H9 (cell line): Measurements from ENCODE around the gene SLC16A11. TPM values are rescaled to one million over a fixed set of nuclear protein-coding genes. Genes with fewer than 3 reads are reported as not detected.

Experiments
- DNase-seq: peaks from one replicate; pipeline ENCODE4 v3.0.0-alpha.2; 2017
- H2AFZ ChIP-seq: one replicate; pipeline ENCODE4 v1.6.1; 2013; ENCODE audit warnings: mild to moderate bottlenecking, low read length, control low read depth, moderate library complexity
- H2AK5ac ChIP-seq: 2 replicates; pipeline ENCODE4 v1.6.1; 2013; ENCODE audit warnings: low read length, control low read depth, mixed read lengths; ENCODE audit not compliant: insufficient read length
- H2BK120ac ChIP-seq: one replicate; pipeline ENCODE4 v1.6.1; 2013; ENCODE audit warnings: low read depth, mild to moderate bottlenecking, low read length, control low read depth, inconsistent platforms; ENCODE audit not compliant: poor library complexity, severe bottlenecking
- H2BK12ac ChIP-seq: 2 replicates; pipeline ENCODE4 v1.6.1; 2013; ENCODE audit warnings: low read length, control low read depth, mixed read lengths, low read depth; ENCODE audit not compliant: insufficient read length
- H2BK15ac ChIP-seq: 2 replicates; pipeline ENCODE4 v1.6.1; 2013; ENCODE audit warnings: low read depth, low read length, control low read depth
- H2BK20ac ChIP-seq: one replicate; pipeline ENCODE4 v1.6.1; 2013; ENCODE audit warnings: low read depth, mild to moderate bottlenecking, low read length, control low read depth, inconsistent platforms; ENCODE audit not compliant: poor library complexity, severe bottlenecking
- H2BK5ac ChIP-seq: 2 replicates; pipeline ENCODE4 v1.6.1; 2013; ENCODE audit warnings: low read length, control low read depth, mixed read lengths; ENCODE audit not compliant: insufficient read length
- H3K14ac ChIP-seq: 2 replicates; pipeline ENCODE4 v1.6.1; 2013; ENCODE audit warnings: low read length, control low read depth; ENCODE audit not compliant: insufficient read depth
- H3K18ac ChIP-seq: 2 replicates; pipeline ENCODE4 v1.6.1; 2013; ENCODE audit warnings: low read depth, mild to moderate bottlenecking, mixed read lengths, low read length, control low read depth; ENCODE audit not compliant: insufficient read length
- H3K23ac ChIP-seq: 2 replicates; pipeline ENCODE4 v1.6.1; 2013; ENCODE audit warnings: low read length, control low read depth, mixed read lengths, low read depth; ENCODE audit not compliant: insufficient read length
- H3K23me2 ChIP-seq: 2 replicates; pipeline ENCODE4 v1.6.1; 2013; ENCODE audit warnings: low read depth, mild to moderate bottlenecking, mixed read lengths, low read length, control low read depth; ENCODE audit not compliant: insufficient read length, poor library complexity, severe bottlenecking
- H3K27ac ChIP-seq: 2 replicates; pipeline ENCODE4 v1.5.1; 2013; ENCODE audit warnings: low read length, control low read depth, mixed read lengths, low read depth; ENCODE audit not compliant: insufficient read length
- H3K27me3 ChIP-seq: 2 replicates; pipeline ENCODE4 v1.6.1; 2013; ENCODE audit warnings: low read length, control low read depth, inconsistent platforms; ENCODE audit not compliant: insufficient read depth
- H3K4ac ChIP-seq: 2 replicates; pipeline ENCODE4 v1.6.1; 2013; ENCODE audit warnings: low read depth, mild to moderate bottlenecking, control low read depth, inconsistent platforms, low read length, moderate library complexity
- H3K4me1 ChIP-seq: 2 replicates; pipeline ENCODE4 v1.6.1; 2013; ENCODE audit warnings: low read length, control low read depth, inconsistent platforms; ENCODE audit not compliant: insufficient read depth
- H3K4me2 ChIP-seq: 2 replicates; pipeline ENCODE4 v1.6.1; 2013; ENCODE audit warnings: low read length, control low read depth, mixed read lengths; ENCODE audit not compliant: insufficient read length, insufficient read depth
- H3K56ac ChIP-seq: 2 replicates; pipeline ENCODE4 v1.6.1; 2013; ENCODE audit warnings: low read depth, mild to moderate bottlenecking, mixed read lengths, low read length, control low read depth; ENCODE audit not compliant: insufficient read length
- H3K79me1 ChIP-seq: 2 replicates; pipeline ENCODE4 v1.6.1; 2013; ENCODE audit warnings: low read depth, mild to moderate bottlenecking, moderate library complexity, low read length, control low read depth, inconsistent platforms; ENCODE audit not compliant: insufficient read depth, poor library complexity, severe bottlenecking
- H3K79me2 ChIP-seq: 2 replicates; pipeline ENCODE4 v1.6.1; 2013; ENCODE audit warnings: low read length, control low read depth, inconsistent platforms; ENCODE audit not compliant: insufficient read depth
- H3K9ac ChIP-seq: 2 replicates; pipeline ENCODE4 v1.6.1; 2013; ENCODE audit warnings: low read length, control low read depth, mixed read lengths; ENCODE audit not compliant: insufficient read length; ENCODE audit errors: extremely low read depth
- H3K9me3 ChIP-seq: one replicate; pipeline ENCODE4 v1.6.1; 2013; ENCODE audit warnings: low read depth, low read length, inconsistent platforms; ENCODE audit not compliant: control insufficient read depth
- H3T11ph ChIP-seq: one replicate; pipeline ENCODE4 v1.6.1; 2013; ENCODE audit warnings: mild to moderate bottlenecking, low read length, control low read depth, inconsistent platforms
- H4K20me1 ChIP-seq: one replicate; pipeline ENCODE4 v1.6.1; 2013; ENCODE audit not compliant: control insufficient read depth, insufficient read length, insufficient read depth
- H4K5ac ChIP-seq: 2 replicates; pipeline ENCODE4 v1.6.1; 2013; ENCODE audit warnings: low read depth, mild to moderate bottlenecking, mixed read lengths, low read length, control low read depth; ENCODE audit not compliant: insufficient read length
- H4K8ac ChIP-seq: replicated peaks from 2 replicates; pipeline ENCODE4 v1.6.1; 2013; ENCODE audit warnings: low read length, control low read depth, mixed read lengths, low read depth; ENCODE audit not compliant: insufficient read length
- H4K91ac ChIP-seq: 2 replicates; pipeline ENCODE4 v1.6.1; 2013; ENCODE audit warnings: low read depth, mild to moderate bottlenecking, moderate library complexity, mixed read lengths, low read length, control low read depth; ENCODE audit not compliant: insufficient read length
- H3K27ac Mint-ChIP-seq, 3 experiments: 2 replicates in 2 of 3; 3 replicates in 1 of 3; pipeline ENCODE4 v1.8.0; 2020 to 2021; ENCODE audit warnings: mixed read lengths in 3 of 3, mild to moderate bottlenecking in 1 of 3, moderate library complexity in 1 of 3
- H3K27me3 Mint-ChIP-seq: 2 replicates; pipeline ENCODE4 v1.8.0; 2021; ENCODE audit warnings: low read depth, mild to moderate bottlenecking, moderate library complexity, mixed read lengths
- H3K36me3 Mint-ChIP-seq, 3 experiments: 2 replicates in 2 of 3; 3 replicates in 1 of 3; pipeline ENCODE4 v1.8.0; 2020 to 2021; ENCODE audit warnings: low read depth in 3 of 3, mixed read lengths in 3 of 3; ENCODE audit not compliant: insufficient read depth in 1 of 3
- H3K4me1 Mint-ChIP-seq, 2 experiments: 2 replicates each; pipeline ENCODE4 v1.8.0; 2020; ENCODE audit warnings: mixed read lengths in 2 of 2
- H3K4me3 Mint-ChIP-seq, 2 experiments: 2 replicates in 1 of 2; 3 replicates in 1 of 2; pipeline ENCODE4 v1.8.0; 2020 to 2021; ENCODE audit warnings: mild to moderate bottlenecking in 2 of 2, mixed read lengths in 2 of 2, moderate library complexity in 1 of 2
- H3K9me3 Mint-ChIP-seq, 2 experiments: 2 replicates in 1 of 2; 3 replicates in 1 of 2; pipeline ENCODE4 v1.8.0; 2020; ENCODE audit warnings: mild to moderate bottlenecking in 2 of 2, mixed read lengths in 2 of 2, moderate library complexity in 1 of 2
- WGBS: extraction: QIAGEN DNeasy Blood & Tissue Kit; methylation state at CpG from one replicate; pipeline ENCODE4 v1.1.7; 2013; ENCODE audit warnings: missing lambda C conversion rate, low lambda C conversion rate, mixed read lengths; ENCODE audit not compliant: insufficient read length; ENCODE audit errors: extremely low coverage; 5-methylcytosine and 5-hydroxymethylcytosine counted together
- total RNA-seq: library from RNA; stranded (reverse); gene quantifications from 2 replicates; pipeline ENCODE4 v1.2.1, GENCODE V29; 2021
- TF ChIP-seq, protein P1 (sequence below): fragments of 200-600 bp; sonication (generic); conservative IDR thresholded peaks from 3 replicates; pipeline ENCODE4 v1.8.0; 2021; ENCODE audit warnings: antibody characterized with exemption, mild to moderate bottlenecking

Gene SLC16A11
- total RNA-seq, 1 experiment from 2014 or later = 0.13 TPM

DNA sequence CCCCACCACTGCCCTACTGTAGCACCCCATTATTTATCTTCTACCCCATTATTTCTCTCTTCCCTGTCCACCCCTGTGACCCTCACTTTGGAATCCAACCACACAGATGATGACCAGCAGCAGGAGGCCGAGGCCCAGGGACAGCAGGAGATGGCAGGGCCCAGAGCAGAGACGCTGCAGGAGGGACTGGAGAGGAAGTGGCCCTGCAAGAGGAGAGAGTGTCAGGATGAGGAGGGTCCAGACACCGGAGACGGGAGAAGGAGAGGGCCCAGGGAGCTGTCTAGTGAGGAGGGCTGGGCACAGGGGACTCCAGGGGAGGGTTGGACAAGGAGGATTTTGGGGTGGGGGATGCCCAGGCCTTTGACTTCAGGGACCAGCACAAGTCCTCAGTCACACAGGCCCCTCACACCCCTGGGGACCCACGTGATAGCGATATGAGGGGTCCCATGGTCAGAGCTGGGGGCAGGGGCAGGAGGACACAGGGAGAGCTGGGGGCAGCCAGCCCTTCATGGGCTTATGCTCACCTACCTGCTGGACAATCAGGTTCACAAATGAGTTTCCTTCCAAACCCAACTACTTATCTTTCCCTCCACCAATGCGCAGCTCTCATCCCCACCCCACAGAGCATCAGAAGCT, 34.1 kb upstream of the SLC16A11 start:
- Histone ChIP-seq H4K20me1 (no peaks in the 10 kb centered on the region), H4K91ac (no peak overlapping the region), H2BK120ac (no peak overlapping the region), H3K4me1 (no peaks in the 10 kb centered on the region), H4K8ac (no peak overlapping the region), H3K23ac (no peak overlapping the region), H3K18ac (no peak overlapping the region), H3K9ac (no peak overlapping the region), H3K56ac (no peak overlapping the region), H2BK12ac (no peak overlapping the region), H2AFZ (no peak overlapping the region), H3K4me2 (no peak overlapping the region), H3K23me2 (no peaks in the 10 kb centered on the region), H3K79me1 (no peaks in the 10 kb centered on the region), H3T11ph (no peak overlapping the region), H2BK5ac (no peak overlapping the region), H4K5ac (no peak overlapping the region), H3K4ac (no peak overlapping the region), H2AK5ac (no peak overlapping the region), H2BK20ac (no peak overlapping the region), H2BK15ac (no peak overlapping the region), H3K27me3 (no peaks in the 10 kb centered on the region; the same call in 1 of the 2 replicates), H3K9me3 (no peaks in the 10 kb centered on the region), H3K27ac (no peak overlapping the region), H3K79me2 (no peaks in the 10 kb centered on the region), H3K14ac (no peak overlapping the region)
- Mint-ChIP-seq H3K4me1 (no peaks in the 10 kb centered on the region), H3K27ac (no peak overlapping the region), H3K27me3 (peaks cover 18% of the 10 kb centered on the region), H3K9me3 (peaks cover 0 to 6% of the 10 kb centered on the region in 2 experiments; a peak in 1 of 5 replicates), H3K4me3 (no peak overlapping the region; a peak in 1 of 5 replicates), H3K36me3 (no peaks in the 10 kb centered on the region)
- no CpG with 5 or more reads among the region's 7 CpGs for WGBS
- TF ChIP-seq, protein P1, sequence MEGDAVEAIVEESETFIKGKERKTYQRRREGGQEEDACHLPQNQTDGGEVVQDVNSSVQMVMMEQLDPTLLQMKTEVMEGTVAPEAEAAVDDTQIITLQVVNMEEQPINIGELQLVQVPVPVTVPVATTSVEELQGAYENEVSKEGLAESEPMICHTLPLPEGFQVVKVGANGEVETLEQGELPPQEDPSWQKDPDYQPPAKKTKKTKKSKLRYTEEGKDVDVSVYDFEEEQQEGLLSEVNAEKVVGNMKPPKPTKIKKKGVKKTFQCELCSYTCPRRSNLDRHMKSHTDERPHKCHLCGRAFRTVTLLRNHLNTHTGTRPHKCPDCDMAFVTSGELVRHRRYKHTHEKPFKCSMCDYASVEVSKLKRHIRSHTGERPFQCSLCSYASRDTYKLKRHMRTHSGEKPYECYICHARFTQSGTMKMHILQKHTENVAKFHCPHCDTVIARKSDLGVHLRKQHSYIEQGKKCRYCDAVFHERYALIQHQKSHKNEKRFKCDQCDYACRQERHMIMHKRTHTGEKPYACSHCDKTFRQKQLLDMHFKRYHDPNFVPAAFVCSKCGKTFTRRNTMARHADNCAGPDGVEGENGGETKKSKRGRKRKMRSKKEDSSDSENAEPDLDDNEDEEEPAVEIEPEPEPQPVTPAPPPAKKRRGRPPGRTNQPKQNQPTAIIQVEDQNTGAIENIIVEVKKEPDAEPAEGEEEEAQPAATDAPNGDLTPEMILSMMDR = no peak
- DNase-seq = no peak
